A673 (cell line): ENCODE results near the gene BEST3. TPM values are rescaled to one million over a fixed set of nuclear protein-coding genes. Genes with fewer than 3 reads are reported as not detected.
"Not testable (repeated sequence)": the region's sequence is repeated elsewhere in the genome, so short reads cannot be mapped to it uniquely, and the experiment has no call there.

Experiments
- BruUV-seq: library from RNA; stranded (reverse); fragments of 400-500 nt; replicated peaks from 2 replicates; lab custom pipeline; 2021; lab: Mats Ljungman, UMichigan
- CTCF ChIA-PET: fragments of 300-600 bp; sonication (Branson Sonifier 250); formaldehyde crosslinking; loops from one replicate; lab custom pipeline; 2022; ENCODE audit warnings: antibody characterized with exemption; lab: Charles Lee
- POLR2A ChIA-PET: fragments of 300-600 bp; sonication (Branson Sonifier 250); formaldehyde crosslinking; loops from one replicate; lab custom pipeline; 2022; ENCODE audit warnings: antibody characterized with exemption; ENCODE audit not compliant: low non-redundant PET; lab: Charles Lee
- DNase-seq: peaks from one replicate; pipeline ENCODE4 v3.0.0-alpha.2; 2015; ENCODE audit warnings: low spot score
- H3K27ac ChIP-seq: fragments of 200-600 bp; sonication (generic); 2 replicates; pipeline ENCODE4 v1.5.1; 2016; ENCODE audit warnings: mixed run types, low read depth, mild to moderate bottlenecking, mixed read lengths, antibody characterized with exemption, low read length; ENCODE audit not compliant: poor library complexity, severe bottlenecking
- H3K27me3 ChIP-seq: fragments of 200-600 bp; sonication (generic); replicated peaks from 2 replicates; pipeline ENCODE4 v1.6.1; 2017; ENCODE audit warnings: mixed run types, low read depth, mild to moderate bottlenecking, mixed read lengths, antibody characterized with exemption, low read length; ENCODE audit not compliant: insufficient read depth, poor library complexity
- H3K36me3 ChIP-seq: fragments of 200-600 bp; sonication (generic); 2 replicates; pipeline ENCODE4 v1.6.1; 2016; ENCODE audit warnings: mixed run types, mild to moderate bottlenecking, mixed read lengths, antibody characterized with exemption, low read length; ENCODE audit not compliant: insufficient read depth, poor library complexity, severe bottlenecking
- H3K4me1 ChIP-seq: fragments of 200-600 bp; sonication (generic); 2 replicates; pipeline ENCODE4 v1.6.1; 2017; ENCODE audit warnings: mixed run types, mild to moderate bottlenecking, mixed read lengths, antibody characterized with exemption, low read length; ENCODE audit not compliant: insufficient read depth, poor library complexity, severe bottlenecking
- H3K4me3 ChIP-seq: fragments of 200-600 bp; sonication (generic); 2 replicates; pipeline ENCODE4 v1.5.1; 2016; ENCODE audit warnings: low read depth, mixed run types, mild to moderate bottlenecking, mixed read lengths, low read length; ENCODE audit not compliant: poor library complexity, severe bottlenecking
- H3K9me3 ChIP-seq: fragments of 200-600 bp; sonication (generic); 2 replicates; pipeline ENCODE4 v1.6.1; 2016; ENCODE audit warnings: mixed run types, low read depth, mild to moderate bottlenecking, mixed read lengths, antibody characterized with exemption, low read length; ENCODE audit not compliant: poor library complexity, severe bottlenecking
- EZH2 ChIP-seq: fragments of 200-600 bp; sonication (generic); IDR thresholded peaks from 2 replicates; pipeline ENCODE4 v1.6.1; 2017; ENCODE audit warnings: borderline replicate concordance, low read depth, mild to moderate bottlenecking, mixed read lengths, antibody characterized with exemption, low read length; ENCODE audit not compliant: poor library complexity, severe bottlenecking
- intact Hi-C: fragments of 100-400 bp; cut with micrococcal nuclease; formaldehyde crosslinking; loops from one replicate; pipeline ENCODE4 v1.10.0; 2022; ENCODE audit not compliant: unreplicated experiment
- total RNA-seq: library from RNA; stranded (reverse); gene quantifications from 2 replicates; pipeline ENCODE4 v1.2.3, GENCODE V29; 2021
- TF ChIP-seq, protein P1 (sequence below): fragments of 300-800, 200-600 bp; sonication (generic); conservative IDR thresholded peaks from 2 replicates; pipeline ENCODE4 v1.5.1; 2017; ENCODE audit warnings: low read depth, mild to moderate bottlenecking, antibody characterized with exemption, low read length, moderate library complexity, mixed read lengths

BEST3 gene
- total RNA-seq, 1 experiment from 2014 or later, result 0.69 TPM

- no peaks in the 10 kb centered on the region for H3K9me3 ChIP-seq
- no peak for TF ChIP-seq EZH2
- TF ChIP-seq, protein P1, sequence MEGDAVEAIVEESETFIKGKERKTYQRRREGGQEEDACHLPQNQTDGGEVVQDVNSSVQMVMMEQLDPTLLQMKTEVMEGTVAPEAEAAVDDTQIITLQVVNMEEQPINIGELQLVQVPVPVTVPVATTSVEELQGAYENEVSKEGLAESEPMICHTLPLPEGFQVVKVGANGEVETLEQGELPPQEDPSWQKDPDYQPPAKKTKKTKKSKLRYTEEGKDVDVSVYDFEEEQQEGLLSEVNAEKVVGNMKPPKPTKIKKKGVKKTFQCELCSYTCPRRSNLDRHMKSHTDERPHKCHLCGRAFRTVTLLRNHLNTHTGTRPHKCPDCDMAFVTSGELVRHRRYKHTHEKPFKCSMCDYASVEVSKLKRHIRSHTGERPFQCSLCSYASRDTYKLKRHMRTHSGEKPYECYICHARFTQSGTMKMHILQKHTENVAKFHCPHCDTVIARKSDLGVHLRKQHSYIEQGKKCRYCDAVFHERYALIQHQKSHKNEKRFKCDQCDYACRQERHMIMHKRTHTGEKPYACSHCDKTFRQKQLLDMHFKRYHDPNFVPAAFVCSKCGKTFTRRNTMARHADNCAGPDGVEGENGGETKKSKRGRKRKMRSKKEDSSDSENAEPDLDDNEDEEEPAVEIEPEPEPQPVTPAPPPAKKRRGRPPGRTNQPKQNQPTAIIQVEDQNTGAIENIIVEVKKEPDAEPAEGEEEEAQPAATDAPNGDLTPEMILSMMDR, result no peak
- intact Hi-C loops, result no loop called here
- no peaks in the 10 kb centered on the region for H3K4me1 ChIP-seq
- H3K27ac ChIP-seq, result no peak overlapping the region
- H3K36me3 ChIP-seq, result no peaks in the 10 kb centered on the region
- no peak overlapping the region for H3K4me3 ChIP-seq
- BruUV-seq, result no TSS peak
- DNase-seq, result no peak
- no peaks in the 10 kb centered on the region for H3K27me3 ChIP-seq
- ChIA-PET POLR2A (no interaction called here), CTCF (no interaction called here)
These were observed 26.9 kb downstream of the BEST3 start for GRCh38 chr12:69672195-69672594.

- intact Hi-C loops, result no loop called here
- POLR2A ChIA-PET, result no interaction called here
- no peaks in the 10 kb centered on the region for H3K9me3 ChIP-seq
- H3K4me1 ChIP-seq, result no peaks in the 10 kb centered on the region
- H3K4me3 ChIP-seq, result no peak overlapping the region
- BruUV-seq, result no TSS peak
- no peak overlapping the region for H3K27ac ChIP-seq
- CTCF ChIA-PET, result no interaction called here
- no peak for DNase-seq
- H3K27me3 ChIP-seq, result no peaks in the 10 kb centered on the region
- TF ChIP-seq, protein P1, result no peak
- TF ChIP-seq EZH2, result no peak
- no peaks in the 10 kb centered on the region for H3K36me3 ChIP-seq
These were observed 27.5 kb downstream of the BEST3 start for GRCh38 chr12:69671597-69671996.

- Histone ChIP-seq H3K9me3 (no peaks in the 10 kb centered on the region), H3K4me3 (no peak overlapping the region), H3K27me3 (no peaks in the 10 kb centered on the region), H3K4me1 (no peaks in the 10 kb centered on the region), H3K27ac (no peak overlapping the region), H3K36me3 (no peaks in the 10 kb centered on the region)
- BruUV-seq, result no TSS peak
- POLR2A ChIA-PET, result no interaction called here
- DNase-seq, result no peak
- CTCF ChIA-PET, result no interaction called here
- intact Hi-C loops, result no loop called here
- TF ChIP-seq, protein P1, result no peak
- TF ChIP-seq EZH2, result no peak
These were observed 32.3 kb downstream of the BEST3 start for GRCh38 chr12:69666798-69667197.

- H3K36me3 ChIP-seq, H3K4me1 ChIP-seq, H3K4me3 ChIP-seq, CTCF ChIA-PET, BruUV-seq, H3K9me3 ChIP-seq, POLR2A ChIA-PET, intact Hi-C loops, H3K27ac ChIP-seq, H3K27me3 ChIP-seq, DNase-seq: not testable (repeated sequence)
These were observed 34.1 kb downstream of the BEST3 start for GRCh38 chr12:69664930-69665377.
